Activated naive CD8-positive, alpha-beta T cell (primary cell): ENCODE results near the gene KIAA0930.
"Not testable (repeated sequence)": the region's sequence is repeated elsewhere in the genome, so short reads cannot be mapped to it uniquely, and the experiment has no call there.

Source experiments
- H3K27ac Mint-ChIP-seq: one replicate; pipeline ENCODE4 v1.8.0; 2021; ENCODE audit warnings: mixed read lengths
- H3K27me3 Mint-ChIP-seq: one replicate; pipeline ENCODE4 v1.8.0; 2021; ENCODE audit warnings: mixed read lengths
- H3K36me3 Mint-ChIP-seq: one replicate; pipeline ENCODE4 v1.8.0; 2021; ENCODE audit warnings: mixed read lengths
- H3K4me1 Mint-ChIP-seq: one replicate; pipeline ENCODE4 v1.8.0; 2021; ENCODE audit warnings: low read depth, mixed read lengths
- H3K4me3 Mint-ChIP-seq: one replicate; pipeline ENCODE4 v1.8.0; 2021; ENCODE audit warnings: mild to moderate bottlenecking, mixed read lengths
- H3K9me3 Mint-ChIP-seq: one replicate; pipeline ENCODE4 v1.8.0; 2021; ENCODE audit warnings: low read depth, mixed read lengths

Gene KIAA0930

DNA sequence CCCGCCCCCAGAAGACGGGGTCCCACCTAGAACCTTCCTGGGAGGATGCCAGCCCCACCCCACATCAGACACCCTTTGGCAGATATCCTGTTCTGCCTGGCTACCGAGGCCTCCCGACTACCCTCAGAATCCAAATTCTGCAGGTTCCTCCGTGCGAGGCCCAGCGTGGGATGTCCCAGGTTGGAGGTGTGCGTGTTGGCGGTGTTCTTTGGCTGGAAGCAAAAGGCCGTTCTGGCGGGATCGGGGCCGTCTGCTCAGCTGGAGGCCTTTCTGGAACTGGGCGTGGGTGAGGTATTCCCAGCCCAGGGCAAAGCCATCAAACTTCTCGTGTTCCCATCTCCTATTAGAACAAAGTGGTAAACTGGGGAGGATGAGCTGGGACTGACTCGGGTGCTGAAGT is 44.4 kb downstream of the KIAA0930 start:
- H3K36me3 Mint-ChIP-seq, result peaks cover 2% of the 10 kb centered on the region
- no peaks in the 10 kb centered on the region for H3K4me1 Mint-ChIP-seq
- H3K4me3 Mint-ChIP-seq, result no peak overlapping the region
- H3K27ac Mint-ChIP-seq, result no peak overlapping the region
- H3K27me3 Mint-ChIP-seq, result no peaks in the 10 kb centered on the region
- no peaks in the 10 kb centered on the region for H3K9me3 Mint-ChIP-seq

DNA sequence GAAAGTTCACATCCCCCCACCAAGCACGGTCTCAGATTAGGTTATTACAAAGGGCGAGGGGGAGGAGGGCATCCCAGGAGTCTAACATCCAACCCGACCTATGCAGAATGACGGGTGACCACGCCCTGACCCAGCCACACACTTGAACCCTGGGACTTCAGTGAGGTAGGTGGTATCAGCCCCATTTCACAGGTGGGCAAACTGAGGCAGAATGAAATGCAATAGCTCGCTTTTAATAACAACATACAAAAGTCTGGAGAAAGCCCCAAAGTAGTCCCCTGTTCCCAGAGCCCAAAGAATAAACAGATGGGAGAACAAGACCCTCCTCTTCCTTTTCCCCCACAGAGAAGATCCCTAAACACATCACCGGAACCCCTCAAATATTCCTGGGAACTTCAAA is 45.1 kb downstream of the KIAA0930 start:
- Mint-ChIP-seq H3K36me3 (peaks cover 2% of the 10 kb centered on the region), H3K4me1 (no peaks in the 10 kb centered on the region), H3K27me3 (no peaks in the 10 kb centered on the region), H3K4me3 (no peak overlapping the region), H3K27ac (no peak overlapping the region), H3K9me3 (no peaks in the 10 kb centered on the region)

DNA sequence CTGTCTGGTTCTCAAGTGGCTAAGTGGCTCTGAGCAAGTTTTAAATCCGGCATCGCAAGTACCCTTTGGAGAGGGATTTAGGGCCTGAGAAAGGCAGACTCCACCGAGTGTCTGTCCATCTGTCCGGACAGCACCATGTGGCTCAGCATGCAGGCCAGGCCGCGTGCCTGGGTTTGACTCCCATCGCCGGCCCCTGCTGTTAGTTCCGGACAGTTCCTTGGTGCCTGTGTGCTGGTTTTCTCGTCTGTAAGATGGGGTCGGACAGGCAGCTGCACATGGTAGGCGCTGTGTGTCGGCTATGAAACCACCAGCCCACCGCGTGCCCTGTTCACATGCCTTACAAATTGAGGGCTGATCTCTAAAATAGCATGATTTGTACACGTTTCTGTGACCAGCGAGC is 46.0 kb downstream of the KIAA0930 start:
- H3K4me1 Mint-ChIP-seq, result no peaks in the 10 kb centered on the region
- no peak overlapping the region for H3K4me3 Mint-ChIP-seq
- no peak overlapping the region for H3K27ac Mint-ChIP-seq
- H3K27me3 Mint-ChIP-seq, result no peaks in the 10 kb centered on the region
- H3K9me3 Mint-ChIP-seq, result no peaks in the 10 kb centered on the region
- H3K36me3 Mint-ChIP-seq, result no peaks in the 10 kb centered on the region

DNA sequence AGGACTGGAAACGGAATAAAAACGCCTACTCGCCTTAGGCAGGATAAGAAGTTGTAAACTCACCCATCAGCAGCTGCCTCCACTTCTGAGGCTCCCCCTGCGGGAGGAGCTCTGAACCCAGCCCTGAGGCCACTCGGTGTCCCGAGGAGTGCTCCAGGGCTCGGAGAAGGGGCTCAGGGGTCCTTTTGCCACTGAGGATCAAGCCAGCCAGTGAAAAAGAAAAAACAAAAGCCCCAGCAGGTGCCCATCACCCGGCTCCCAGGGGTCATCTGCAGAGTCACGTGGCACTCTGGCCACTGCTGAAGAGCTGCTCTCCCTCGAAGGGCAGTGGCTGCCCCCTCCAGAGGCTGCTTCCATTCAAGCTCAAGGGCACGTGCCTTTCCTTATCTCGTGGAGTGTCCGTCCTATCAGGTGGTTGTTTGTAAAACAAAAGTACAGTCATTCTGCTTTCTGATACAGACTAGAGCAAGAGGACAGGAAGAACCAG is 48.0 kb downstream of the KIAA0930 start:
- H3K27ac Mint-ChIP-seq, result no peak overlapping the region
- H3K4me3 Mint-ChIP-seq, result no peak overlapping the region
- H3K4me1 Mint-ChIP-seq, result no peaks in the 10 kb centered on the region
- H3K36me3 Mint-ChIP-seq, result no peaks in the 10 kb centered on the region
- H3K9me3 Mint-ChIP-seq, result no peaks in the 10 kb centered on the region
- H3K27me3 Mint-ChIP-seq, result no peaks in the 10 kb centered on the region

DNA sequence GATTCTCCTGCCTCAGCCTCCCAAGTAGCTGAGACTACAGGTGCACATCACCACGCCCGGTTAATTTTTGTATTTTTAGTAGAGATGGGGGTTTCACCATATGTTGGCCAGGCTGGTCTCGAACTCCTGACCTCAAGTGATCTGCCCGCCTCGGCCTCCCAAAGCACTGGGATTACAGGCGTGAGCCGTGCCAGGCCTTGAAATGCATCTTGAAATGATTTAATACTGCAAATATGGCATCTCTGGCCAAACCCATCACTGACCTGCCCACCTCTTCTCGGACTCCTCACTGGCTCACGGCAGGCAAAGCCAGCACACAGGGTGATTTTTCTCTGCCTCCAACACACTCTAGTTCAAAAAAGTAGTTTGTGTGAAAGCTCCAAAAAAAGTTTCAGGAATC is 48.9 kb downstream of the KIAA0930 start:
- H3K4me3 Mint-ChIP-seq, H3K9me3 Mint-ChIP-seq, H3K27me3 Mint-ChIP-seq, H3K4me1 Mint-ChIP-seq, H3K36me3 Mint-ChIP-seq, H3K27ac Mint-ChIP-seq: not testable (repeated sequence)

DNA sequence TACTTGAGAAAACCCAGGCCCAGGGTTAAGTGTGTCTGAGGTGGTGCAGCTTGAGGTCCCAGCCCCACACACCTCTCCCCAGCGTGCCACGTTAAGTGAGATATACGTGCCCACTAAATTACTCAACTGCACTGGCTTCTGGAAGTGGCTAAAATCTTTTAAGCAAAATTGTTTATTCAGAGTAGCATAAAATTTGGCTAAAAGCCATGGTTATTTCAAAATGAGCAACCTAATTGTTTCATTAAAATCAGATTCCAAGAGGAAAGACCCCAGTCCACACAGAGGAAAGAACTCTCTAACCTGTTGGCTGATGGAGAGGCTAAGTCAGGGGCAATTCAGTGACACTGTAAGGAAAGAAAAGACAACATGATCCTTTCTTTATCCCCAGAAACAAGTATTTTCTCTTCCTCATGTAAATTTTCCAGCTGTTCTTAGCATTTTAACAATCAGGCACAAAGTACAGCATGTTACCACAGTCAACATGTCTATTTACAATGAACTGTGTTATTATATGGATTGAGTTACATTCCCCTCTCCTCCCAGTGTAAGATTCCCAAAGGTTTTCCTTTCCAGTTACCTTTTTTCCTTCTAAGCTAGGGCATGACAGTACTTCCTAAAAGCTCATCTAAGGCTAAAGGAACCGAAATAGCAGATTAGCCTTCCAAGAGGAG is 50.4 kb downstream of the KIAA0930 start:
- Mint-ChIP-seq H3K36me3 (no peaks in the 10 kb centered on the region), H3K27ac (no peak overlapping the region), H3K27me3 (no peaks in the 10 kb centered on the region), H3K4me1 (peaks cover 11% of the 10 kb centered on the region), H3K4me3 (no peak overlapping the region), H3K9me3 (no peaks in the 10 kb centered on the region)

DNA sequence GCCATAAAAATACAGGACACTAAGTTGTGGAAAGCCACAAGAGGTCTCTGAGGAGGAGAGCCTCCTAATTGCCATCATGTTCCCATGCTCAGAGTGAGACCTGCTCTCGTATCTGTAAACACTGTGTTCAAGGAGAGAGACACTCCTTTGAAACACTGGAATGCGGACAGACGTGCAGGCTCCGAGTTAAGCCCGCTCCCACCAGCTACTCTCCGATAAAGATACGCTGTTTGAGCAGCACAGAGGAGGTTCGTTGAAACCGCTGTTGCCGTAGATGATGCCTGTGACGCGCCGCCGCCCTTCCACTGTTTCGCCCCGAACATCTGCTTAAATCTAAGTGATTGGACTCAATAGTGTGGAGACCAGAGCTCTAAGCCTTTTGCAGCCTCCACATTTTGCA is 51.9 kb downstream of the KIAA0930 start:
- no peaks in the 10 kb centered on the region for H3K36me3 Mint-ChIP-seq
- H3K9me3 Mint-ChIP-seq, result no peaks in the 10 kb centered on the region
- H3K4me3 Mint-ChIP-seq, result no peak overlapping the region
- H3K4me1 Mint-ChIP-seq, result peaks cover 11% of the 10 kb centered on the region
- no peaks in the 10 kb centered on the region for H3K27me3 Mint-ChIP-seq
- H3K27ac Mint-ChIP-seq, result no peak overlapping the region

DNA sequence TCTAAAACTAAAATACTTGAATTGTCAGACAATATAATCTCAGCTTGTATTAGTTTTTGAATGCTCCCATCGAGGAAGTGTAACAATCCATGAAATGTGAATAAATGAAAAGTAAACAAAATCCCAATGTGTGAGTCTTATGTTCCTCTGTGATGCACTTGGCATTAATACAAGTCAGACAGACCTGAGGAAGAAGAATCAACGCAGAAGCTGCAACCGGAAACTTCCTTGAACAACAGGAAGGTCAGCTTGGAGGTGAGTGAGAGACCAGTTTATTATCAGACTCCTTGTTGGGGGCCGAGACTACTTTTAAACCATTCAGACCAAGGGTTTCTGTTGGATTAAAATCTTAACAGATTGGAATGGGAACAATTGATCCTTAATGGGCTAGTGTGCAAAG is 52.8 kb downstream of the KIAA0930 start:
- H3K36me3 Mint-ChIP-seq, result no peaks in the 10 kb centered on the region

DNA sequence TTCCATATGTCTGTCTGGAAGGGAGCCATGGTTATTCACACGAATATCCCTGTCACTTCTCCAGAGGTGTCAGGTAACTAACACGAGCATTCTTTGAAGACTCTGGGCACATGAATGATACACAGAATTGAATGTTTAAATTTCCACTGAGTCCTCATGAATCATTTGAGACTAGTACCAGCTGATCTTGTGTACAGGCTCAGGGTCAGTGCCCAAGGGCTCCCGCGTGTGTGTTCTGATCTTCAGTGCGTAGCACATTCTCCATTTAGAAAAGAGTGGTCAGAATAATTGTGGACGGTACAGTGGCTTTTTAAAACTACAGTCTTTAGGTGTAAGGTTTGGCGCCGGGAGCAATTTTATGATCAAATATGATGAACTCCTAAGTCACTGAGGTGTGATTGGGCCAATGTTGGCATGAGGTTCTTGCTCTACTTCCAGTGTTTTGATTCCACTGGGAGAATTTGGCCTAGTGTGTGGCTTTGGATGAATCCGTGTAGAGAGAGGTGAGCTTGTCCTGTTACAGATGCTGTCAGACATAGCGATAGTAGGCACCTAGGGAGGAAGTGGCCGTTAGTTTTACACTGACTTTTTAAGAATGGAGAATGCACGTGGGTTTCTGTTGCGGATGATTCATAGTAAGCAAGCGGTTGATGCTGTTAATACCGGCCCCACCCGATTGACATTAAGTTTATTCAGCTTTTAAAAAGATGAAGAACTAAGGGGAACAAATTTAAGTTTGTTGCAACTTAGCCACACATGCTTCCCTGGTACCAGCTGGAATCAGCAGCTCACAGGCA is 54.8 kb downstream of the KIAA0930 start:
- H3K4me1 Mint-ChIP-seq, result peaks cover 19% of the 10 kb centered on the region
- no peak overlapping the region for H3K4me3 Mint-ChIP-seq
- H3K9me3 Mint-ChIP-seq, result no peaks in the 10 kb centered on the region
- H3K27me3 Mint-ChIP-seq, result no peaks in the 10 kb centered on the region
- peaks cover 2% of the 10 kb centered on the region for H3K36me3 Mint-ChIP-seq
- peak overlapping the region; percentile 68 for H3K27ac Mint-ChIP-seq

More for the DNA sequence above, 52.8 kb downstream of the KIAA0930 start:
- Mint-ChIP-seq H3K9me3 (no peaks in the 10 kb centered on the region), H3K4me3 (no peak overlapping the region), H3K4me1 (peaks cover 11% of the 10 kb centered on the region), H3K27me3 (no peaks in the 10 kb centered on the region), H3K27ac (no peak overlapping the region)

DNA sequence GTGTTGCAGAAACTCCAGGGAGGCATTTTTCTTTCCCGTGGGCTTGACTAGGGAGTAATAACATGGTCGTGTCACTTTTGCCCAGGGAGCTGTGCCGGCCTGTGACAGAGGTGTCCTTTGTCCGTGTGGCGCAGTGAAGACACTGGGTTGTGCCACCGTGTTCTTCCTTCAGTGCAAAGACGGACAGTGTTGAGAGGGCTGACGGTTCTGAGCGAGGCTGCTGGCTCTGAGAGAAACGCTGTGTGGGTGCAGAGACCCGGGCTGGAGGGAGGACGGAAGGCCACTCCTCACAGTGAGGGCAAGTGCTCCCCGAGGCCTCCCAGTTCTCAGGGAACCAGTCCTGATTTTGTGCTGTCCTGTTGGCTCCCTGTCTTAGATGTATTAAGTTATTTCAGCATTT is 56.7 kb downstream of the KIAA0930 start:
- Mint-ChIP-seq H3K27me3 (no peaks in the 10 kb centered on the region), H3K27ac (no peak overlapping the region), H3K36me3 (peaks cover 2% of the 10 kb centered on the region), H3K4me1 (peaks cover 36% of the 10 kb centered on the region), H3K9me3 (no peaks in the 10 kb centered on the region), H3K4me3 (no peak overlapping the region)

DNA sequence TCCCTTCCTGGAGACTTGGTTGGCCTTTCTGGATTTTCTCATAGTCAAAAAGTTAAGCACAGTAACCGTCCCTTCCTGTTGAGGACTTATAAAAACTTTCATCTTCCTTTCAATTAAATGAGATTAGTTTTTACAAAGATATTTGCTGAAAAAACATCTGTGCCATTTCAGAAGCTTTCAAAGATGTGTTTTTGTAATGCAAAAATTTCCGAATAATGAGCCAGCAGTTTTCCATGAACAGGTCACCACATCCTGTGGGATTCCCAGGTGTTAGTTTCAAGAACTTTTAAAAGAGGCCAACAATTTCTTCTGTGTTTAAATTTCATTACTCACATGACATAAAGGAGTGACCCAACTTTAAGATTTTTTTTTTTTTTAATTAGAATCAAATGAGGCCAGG is 58.9 kb downstream of the KIAA0930 start:
- peak overlapping the region; percentile 71 for H3K27ac Mint-ChIP-seq

DNA sequence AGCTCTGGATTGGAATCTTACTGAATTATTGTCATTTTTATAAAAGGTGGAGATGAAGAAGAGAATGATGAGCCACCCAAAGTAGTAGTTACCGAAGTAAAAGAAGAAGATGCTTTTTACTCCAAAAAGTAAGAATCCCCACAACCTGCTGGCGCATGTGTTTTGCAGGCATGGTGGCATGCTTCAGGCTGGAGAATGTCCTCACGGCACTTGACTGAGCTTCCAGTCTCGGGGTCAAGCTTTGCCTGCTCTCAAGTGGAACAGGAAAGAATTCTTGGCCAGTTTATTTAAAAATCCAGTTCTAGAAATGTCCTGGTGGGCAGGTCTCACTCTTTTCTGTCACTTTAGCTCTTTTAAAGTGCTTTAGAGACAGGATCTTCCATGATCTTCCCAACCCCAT is 59.5 kb downstream of the KIAA0930 start:
- Mint-ChIP-seq H3K27ac (peak overlapping the region; percentile 54), H3K9me3 (no peaks in the 10 kb centered on the region), H3K27me3 (no peaks in the 10 kb centered on the region), H3K4me1 (peaks cover 54% of the 10 kb centered on the region), H3K4me3 (no peak overlapping the region), H3K36me3 (peaks cover 2% of the 10 kb centered on the region)

More for the DNA sequence above, 58.9 kb downstream of the KIAA0930 start:
- no peak overlapping the region for H3K4me3 Mint-ChIP-seq
- H3K36me3 Mint-ChIP-seq, result peaks cover 2% of the 10 kb centered on the region
- no peaks in the 10 kb centered on the region for H3K9me3 Mint-ChIP-seq
- peaks cover 49% of the 10 kb centered on the region for H3K4me1 Mint-ChIP-seq
- no peaks in the 10 kb centered on the region for H3K27me3 Mint-ChIP-seq

DNA sequence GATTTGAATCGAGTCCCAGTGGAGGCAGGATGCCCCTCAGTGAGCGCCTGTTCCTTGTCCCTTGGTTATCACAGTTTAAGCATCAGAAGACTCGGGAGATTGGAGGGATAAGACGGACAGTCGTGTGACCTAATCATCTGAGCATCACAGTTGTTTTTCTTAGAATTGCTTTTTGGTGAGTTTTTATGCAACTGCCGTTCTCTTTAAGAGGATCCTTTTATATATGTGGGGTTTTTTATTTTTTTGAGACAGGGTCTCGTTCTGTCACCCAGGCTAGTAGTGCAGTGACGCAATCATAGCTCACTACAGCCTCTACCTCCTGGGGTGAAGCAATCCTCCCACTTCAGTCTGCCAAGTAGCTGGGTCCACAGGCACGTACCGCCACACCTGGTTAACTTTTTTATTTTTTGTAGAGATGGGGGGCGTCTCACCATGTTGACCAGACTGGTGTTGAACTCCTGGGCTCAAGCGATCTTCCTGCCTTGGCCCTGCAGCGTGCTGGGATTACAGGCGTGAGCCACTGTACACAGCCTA is 60.5 kb downstream of the KIAA0930 start:
- no peak overlapping the region for H3K4me3 Mint-ChIP-seq
- peak overlapping the region; percentile 72 for H3K27ac Mint-ChIP-seq
- peaks cover 4% of the 10 kb centered on the region for H3K36me3 Mint-ChIP-seq
- H3K9me3 Mint-ChIP-seq, result no peaks in the 10 kb centered on the region
- no peaks in the 10 kb centered on the region for H3K27me3 Mint-ChIP-seq
- H3K4me1 Mint-ChIP-seq, result peaks cover 57% of the 10 kb centered on the region

DNA sequence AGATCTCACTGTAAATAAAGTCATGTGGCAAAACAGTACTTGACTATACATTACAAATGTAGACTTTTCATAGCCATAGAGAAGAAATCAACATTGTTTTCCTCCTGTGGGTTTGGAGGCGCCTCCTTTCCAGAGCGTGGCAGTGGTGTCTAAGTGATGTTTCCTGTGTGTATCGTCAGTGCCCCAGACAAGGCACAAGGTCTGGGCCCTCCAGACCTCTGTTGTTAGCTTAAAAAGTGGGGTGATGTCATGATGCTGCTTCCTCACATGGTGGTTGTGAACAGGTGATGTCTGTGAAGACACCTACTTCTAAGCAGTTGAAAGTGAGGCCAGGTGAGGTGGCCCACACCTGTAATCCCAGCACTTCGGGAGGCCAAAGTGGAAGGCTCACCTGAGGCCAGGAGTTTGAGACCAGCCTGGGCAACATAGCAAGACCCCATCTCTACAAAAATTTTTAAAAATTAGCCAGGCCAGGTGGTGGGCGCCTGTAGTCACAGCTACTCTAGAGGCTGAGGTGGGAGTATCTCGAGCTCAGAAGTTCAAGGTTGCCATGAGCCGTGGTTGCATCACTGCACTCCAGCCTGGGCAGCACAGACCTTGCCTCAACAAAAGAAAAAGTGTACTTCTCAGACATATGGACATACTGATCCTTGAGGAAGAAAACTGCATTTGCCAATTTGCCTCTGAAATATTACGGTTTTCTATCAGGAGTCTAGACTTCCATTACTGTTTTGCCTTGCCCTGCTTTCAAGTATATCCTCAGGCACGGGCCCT is 61.2 kb downstream of the KIAA0930 start:
- Mint-ChIP-seq H3K27me3 (no peaks in the 10 kb centered on the region), H3K27ac (peak overlapping the region; percentile 72), H3K4me3 (peak overlapping the region; percentile 54), H3K9me3 (no peaks in the 10 kb centered on the region), H3K4me1 (peaks cover 64% of the 10 kb centered on the region), H3K36me3 (peaks cover 4% of the 10 kb centered on the region)
